IMR-90 (cell line): ENCODE measurements around the gene IFT81.

ENCODE experiments used
- ELK1 ChIP-seq: fragments of 150-350 bp; IDR thresholded peaks from 2 replicates; pipeline ENCODE4 v1.6.1; 2016; ENCODE audit warnings: low read depth, mild to moderate bottlenecking, low read length, moderate library complexity, borderline replicate concordance
- FOS ChIP-seq: fragments of 150-350 bp; IDR thresholded peaks from 2 replicates; pipeline ENCODE4 v1.6.1; 2016; ENCODE audit warnings: low read depth, low read length
- MAFK ChIP-seq: IDR thresholded peaks from 2 replicates; pipeline ENCODE4 v1.6.1; 2012; ENCODE audit warnings: low read depth, low read length, improper control_type of control experiment
- MXI1 ChIP-seq: IDR thresholded peaks from 2 replicates; pipeline ENCODE4 v1.6.1; 2012; ENCODE audit warnings: low read depth, mild to moderate bottlenecking, low read length, moderate library complexity, borderline replicate concordance
- NFE2L2 ChIP-seq: fragments of 150-350 bp; IDR thresholded peaks from 2 replicates; pipeline ENCODE4 v1.6.1; 2016; ENCODE audit warnings: low read depth, mild to moderate bottlenecking, low read length
- POLR2A ChIP-seq: IDR thresholded peaks from 2 replicates; pipeline ENCODE4 v1.6.1; 2012; ENCODE audit warnings: mild to moderate bottlenecking, low read depth, low read length
- RFX5 ChIP-seq: IDR thresholded peaks from 2 replicates; pipeline ENCODE4 v1.8.0; 2012; ENCODE audit warnings: low read depth, mild to moderate bottlenecking, low read length, moderate library complexity
- SMC3 ChIP-seq: fragments of 150-350 bp; IDR thresholded peaks from 2 replicates; pipeline ENCODE4 v1.6.1; 2016; ENCODE audit warnings: low read depth, mild to moderate bottlenecking, antibody characterized with exemption, low read length, moderate library complexity
- TF ChIP-seq, protein P1 (sequence below): conservative IDR thresholded peaks from 2 replicates; pipeline ENCODE4 v1.5.1; 2012; ENCODE audit warnings: mild to moderate bottlenecking, low read depth, low read length, improper control_type of control experiment

- TF ChIP-seq POLR2A = no peak
- TF ChIP-seq, protein P1, sequence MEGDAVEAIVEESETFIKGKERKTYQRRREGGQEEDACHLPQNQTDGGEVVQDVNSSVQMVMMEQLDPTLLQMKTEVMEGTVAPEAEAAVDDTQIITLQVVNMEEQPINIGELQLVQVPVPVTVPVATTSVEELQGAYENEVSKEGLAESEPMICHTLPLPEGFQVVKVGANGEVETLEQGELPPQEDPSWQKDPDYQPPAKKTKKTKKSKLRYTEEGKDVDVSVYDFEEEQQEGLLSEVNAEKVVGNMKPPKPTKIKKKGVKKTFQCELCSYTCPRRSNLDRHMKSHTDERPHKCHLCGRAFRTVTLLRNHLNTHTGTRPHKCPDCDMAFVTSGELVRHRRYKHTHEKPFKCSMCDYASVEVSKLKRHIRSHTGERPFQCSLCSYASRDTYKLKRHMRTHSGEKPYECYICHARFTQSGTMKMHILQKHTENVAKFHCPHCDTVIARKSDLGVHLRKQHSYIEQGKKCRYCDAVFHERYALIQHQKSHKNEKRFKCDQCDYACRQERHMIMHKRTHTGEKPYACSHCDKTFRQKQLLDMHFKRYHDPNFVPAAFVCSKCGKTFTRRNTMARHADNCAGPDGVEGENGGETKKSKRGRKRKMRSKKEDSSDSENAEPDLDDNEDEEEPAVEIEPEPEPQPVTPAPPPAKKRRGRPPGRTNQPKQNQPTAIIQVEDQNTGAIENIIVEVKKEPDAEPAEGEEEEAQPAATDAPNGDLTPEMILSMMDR = no peak
- no peak for TF ChIP-seq RFX5
- TF ChIP-seq FOS = no peak
- TF ChIP-seq ELK1 = no peak
- TF ChIP-seq MAFK = no peak
- no peak for TF ChIP-seq NFE2L2
- TF ChIP-seq MXI1 = no peak
- no peak for TF ChIP-seq SMC3
Measured at GRCh38 chr12:110248096-110248447, 123.9 kb downstream of the IFT81 start.
